HepG2 (cell line): ENCODE results near the gene EIF4EBP3. TPM values are rescaled to one million over a fixed set of nuclear protein-coding genes. Genes with fewer than 3 reads are reported as not detected.

Source experiments
- AGO1 ChIP-seq: fragments of 200-400 bp; formaldehyde crosslinking; IDR thresholded peaks from 2 replicates; pipeline ENCODE4 v1.6.1; 2017; ENCODE audit warnings: mild to moderate bottlenecking, low read depth, low read length, moderate library complexity; ENCODE audit not compliant: poor library complexity, severe bottlenecking
- ARHGAP35 ChIP-seq: sonication (generic); formaldehyde crosslinking; IDR thresholded peaks from 2 replicates; pipeline ENCODE4 v1.9.0; 2022; ENCODE audit warnings: mild to moderate bottlenecking, inconsistent platforms, moderate library complexity, missing genetic modification reagents, borderline replicate concordance
- ATF7-NPFF ChIP-seq: sonication (generic); formaldehyde crosslinking; IDR thresholded peaks from 2 replicates; pipeline ENCODE4 v1.8.1; 2023; ENCODE audit warnings: mild to moderate bottlenecking, low read depth, missing genetic modification reagents, moderate library complexity
- CHD2 ChIP-seq: IDR thresholded peaks from 2 replicates; pipeline ENCODE4 v1.6.1; 2011; ENCODE audit warnings: low read depth, low read length, improper control_type of control experiment
- HDAC1 ChIP-seq: sonication (generic); formaldehyde crosslinking; IDR thresholded peaks from 2 replicates; pipeline ENCODE4 v1.5.1; 2020; ENCODE audit warnings: mild to moderate bottlenecking, missing genetic modification reagents
- HMGA1 ChIP-seq: sonication (generic); formaldehyde crosslinking; conservative IDR thresholded peaks from 2 replicates; pipeline ENCODE4 v1.4.0; 2020; ENCODE audit warnings: missing genetic modification reagents
- POLR2G ChIP-seq: fragments of 200-400 bp; formaldehyde crosslinking; IDR thresholded peaks from 2 replicates; pipeline ENCODE4 v1.6.1; 2018; ENCODE audit warnings: mild to moderate bottlenecking, low read depth, low read length, moderate library complexity
- RFX3 ChIP-seq: IDR thresholded peaks from 2 replicates; pipeline ENCODE4 v1.6.1; 2016; ENCODE audit warnings: missing biosample characterization, missing genetic modification reagents
- SCMH1 ChIP-seq: sonication (generic); formaldehyde crosslinking; IDR thresholded peaks from 2 replicates; pipeline ENCODE4 v1.9.0; 2021; ENCODE audit warnings: missing genetic modification reagents, mild to moderate bottlenecking, borderline replicate concordance
- SIX1 ChIP-seq: sonication (generic); formaldehyde crosslinking; IDR thresholded peaks from 2 replicates; pipeline ENCODE4 v1.4.0; 2020; ENCODE audit warnings: missing genetic modification reagents, borderline replicate concordance
- SMYD3 ChIP-seq: sonication (generic); formaldehyde crosslinking; IDR thresholded peaks from 2 replicates; pipeline ENCODE4 v1.8.1; 2023; ENCODE audit warnings: mild to moderate bottlenecking, missing genetic modification reagents
- SRSF1 ChIP-seq: fragments of 200-400 bp; formaldehyde crosslinking; optimal IDR thresholded peaks from 2 replicates; pipeline ENCODE3; 2017; ENCODE audit warnings: mild to moderate bottlenecking, low read depth, low read length, moderate library complexity
- ZNF121 ChIP-seq: sonication (generic); formaldehyde crosslinking; IDR thresholded peaks from 2 replicates; pipeline ENCODE4 v1.5.0; 2020; ENCODE audit warnings: mild to moderate bottlenecking, missing genetic modification reagents
- ZNF235 ChIP-seq: sonication (generic); formaldehyde crosslinking; IDR thresholded peaks from 2 replicates; pipeline ENCODE4 v1.8.1; 2023; ENCODE audit warnings: mild to moderate bottlenecking, missing genetic modification reagents, borderline replicate concordance
- ZNF329 ChIP-seq: sonication (generic); formaldehyde crosslinking; IDR thresholded peaks from 2 replicates; pipeline ENCODE4 v1.9.0; 2021; ENCODE audit warnings: low read depth, mild to moderate bottlenecking, missing genetic modification reagents
- ZNF354B ChIP-seq: sonication (generic); formaldehyde crosslinking; IDR thresholded peaks from 2 replicates; pipeline ENCODE4 v1.8.0; 2022; ENCODE audit warnings: mild to moderate bottlenecking, missing genetic modification reagents
- ZNF446 ChIP-seq: sonication (generic); formaldehyde crosslinking; IDR thresholded peaks from 2 replicates; pipeline ENCODE4 v1.5.0; 2020; ENCODE audit warnings: mild to moderate bottlenecking, missing genetic modification reagents
- ZNF703 ChIP-seq: sonication (generic); formaldehyde crosslinking; IDR thresholded peaks from 2 replicates; pipeline ENCODE4 v1.5.1; 2020; ENCODE audit warnings: missing genetic modification reagents, mild to moderate bottlenecking, moderate library complexity, borderline replicate concordance
- ZNF747 ChIP-seq: sonication (generic); formaldehyde crosslinking; IDR thresholded peaks from 2 replicates; pipeline ENCODE4 v1.8.1; 2023; ENCODE audit warnings: missing genetic modification reagents, mild to moderate bottlenecking, borderline replicate concordance
- polyA plus RNA-seq, 8 experiments: library from polyadenylated mRNA; depleted of rRNA in 3 of 8; stranded (reverse) in 7 of 8; unstranded in 1 of 8; fragments of >200 nt; fragmentation: Illumina TruSeq in 4 of 8; extraction: Trizol in 4 of 8; gene quantifications; 2 replicates each; pipeline versions ENCODE4 v1.2.1 to v1.2.3, GENCODE V29; 2011 to 2016; ENCODE audit warnings: low read depth in 4 of 8, missing spikeins in 1 of 8, mixed read lengths in 1 of 8; ENCODE audit not compliant: insufficient read depth in 1 of 8
- total RNA-seq, 5 experiments: library from RNA; depleted of rRNA; stranded (reverse); fragments of >200 nt; fragmentation: Illumina TruSeq; extraction: Trizol; gene quantifications; 2 replicates each; pipeline ENCODE4 v1.2.3, GENCODE V29; 2016; ENCODE audit warnings: low read depth in 1 of 5
- TF ChIP-seq, protein P1 (sequence below): sonication (generic); formaldehyde crosslinking; IDR thresholded peaks from 2 replicates; pipeline ENCODE4 v1.4.0; 2020; ENCODE audit warnings: missing genetic modification reagents
- TF ChIP-seq, protein P2 (sequence below): IDR thresholded peaks from 2 replicates; pipeline ENCODE4 v1.6.1; 2018; ENCODE audit warnings: missing genetic modification reagents
- TF ChIP-seq, protein P3 (sequence below): IDR thresholded peaks from 2 replicates; pipeline ENCODE4 v1.4.0; 2020; ENCODE audit warnings: mild to moderate bottlenecking, missing genetic modification reagents
- TF ChIP-seq, protein P4 (sequence below): IDR thresholded peaks from 2 replicates; pipeline ENCODE4 v1.6.1; 2012; ENCODE audit warnings: inconsistent platforms

EIF4EBP3 gene
- total and polyA plus RNA-seq, 2 of the 13 experiments (the other 11 are each of a cell fraction or from before 2014, with no cell fraction given): 0.61 to 1.7 TPM

DNA sequence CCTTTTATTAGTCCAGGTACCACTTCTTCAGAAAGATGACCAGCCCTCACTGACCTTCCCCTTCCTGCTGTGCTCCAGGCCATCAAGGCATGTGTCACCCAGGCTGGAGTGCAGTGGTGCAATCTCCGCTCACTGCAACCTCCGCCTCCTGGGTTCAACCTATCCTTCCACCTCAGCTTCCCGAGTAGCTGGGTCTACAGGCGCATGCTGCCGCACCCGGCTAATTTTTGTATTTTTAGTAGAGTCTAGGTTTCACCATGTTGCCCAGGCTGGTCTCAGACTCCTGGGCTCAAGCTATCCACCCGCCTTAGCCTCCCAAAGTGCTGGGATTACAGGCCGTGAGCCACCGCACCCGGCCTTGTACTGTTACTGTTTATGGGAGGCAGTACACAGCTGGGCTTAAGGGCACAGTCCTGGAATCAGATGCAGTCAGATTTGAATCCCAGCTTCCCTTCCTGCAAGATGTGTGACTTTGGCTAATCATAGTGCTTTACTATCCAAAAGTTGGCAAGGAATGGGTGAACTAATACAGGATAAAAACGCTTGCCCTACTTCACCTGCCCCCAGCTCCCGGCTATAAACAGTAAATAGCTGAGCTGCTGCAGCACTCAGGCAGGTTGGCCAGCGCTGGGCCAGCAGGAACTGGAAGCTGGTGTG lies 483 bp upstream of the EIF4EBP3 start (continued):
- TF ChIP-seq ZNF446 (CRISPR knock-in tag) (no peak), ATF7-NPFF (no peak; the same call in 1 of the 2 replicates), POLR2G (peak; percentile 80), RFX3 (CRISPR knock-in tag) (no peak), ZNF121 (CRISPR knock-in tag) (no peak), ZNF703 (no peak), SCMH1 (CRISPR knock-in tag) (no peak), CHD2 (no peak), SRSF1 (no peak), ZNF354B (no peak), SIX1 (CRISPR knock-in tag) (no peak), ZNF329 (CRISPR knock-in tag) (no peak), HDAC1 (CRISPR knock-in tag) (no peak; the same call in 1 of the 2 replicates), HMGA1 (CRISPR knock-in tag) (no peak), ARHGAP35 (CRISPR knock-in tag) (no peak), ZNF235 (CRISPR knock-in tag) (no peak), ZNF747 (no peak), AGO1 (no peak), SMYD3 (CRISPR knock-in tag) (no peak)
- TF ChIP-seq, protein P1, sequence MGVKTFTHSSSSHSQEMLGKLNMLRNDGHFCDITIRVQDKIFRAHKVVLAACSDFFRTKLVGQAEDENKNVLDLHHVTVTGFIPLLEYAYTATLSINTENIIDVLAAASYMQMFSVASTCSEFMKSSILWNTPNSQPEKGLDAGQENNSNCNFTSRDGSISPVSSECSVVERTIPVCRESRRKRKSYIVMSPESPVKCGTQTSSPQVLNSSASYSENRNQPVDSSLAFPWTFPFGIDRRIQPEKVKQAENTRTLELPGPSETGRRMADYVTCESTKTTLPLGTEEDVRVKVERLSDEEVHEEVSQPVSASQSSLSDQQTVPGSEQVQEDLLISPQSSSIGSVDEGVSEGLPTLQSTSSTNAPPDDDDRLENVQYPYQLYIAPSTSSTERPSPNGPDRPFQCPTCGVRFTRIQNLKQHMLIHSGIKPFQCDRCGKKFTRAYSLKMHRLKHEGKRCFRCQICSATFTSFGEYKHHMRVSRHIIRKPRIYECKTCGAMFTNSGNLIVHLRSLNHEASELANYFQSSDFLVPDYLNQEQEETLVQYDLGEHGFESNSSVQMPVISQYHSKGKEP (CRISPR knock-in tag): no peak
- TF ChIP-seq, protein P2, sequence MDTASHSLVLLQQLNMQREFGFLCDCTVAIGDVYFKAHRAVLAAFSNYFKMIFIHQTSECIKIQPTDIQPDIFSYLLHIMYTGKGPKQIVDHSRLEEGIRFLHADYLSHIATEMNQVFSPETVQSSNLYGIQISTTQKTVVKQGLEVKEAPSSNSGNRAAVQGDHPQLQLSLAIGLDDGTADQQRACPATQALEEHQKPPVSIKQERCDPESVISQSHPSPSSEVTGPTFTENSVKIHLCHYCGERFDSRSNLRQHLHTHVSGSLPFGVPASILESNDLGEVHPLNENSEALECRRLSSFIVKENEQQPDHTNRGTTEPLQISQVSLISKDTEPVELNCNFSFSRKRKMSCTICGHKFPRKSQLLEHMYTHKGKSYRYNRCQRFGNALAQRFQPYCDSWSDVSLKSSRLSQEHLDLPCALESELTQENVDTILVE: no peak
- TF ChIP-seq, protein P3, sequence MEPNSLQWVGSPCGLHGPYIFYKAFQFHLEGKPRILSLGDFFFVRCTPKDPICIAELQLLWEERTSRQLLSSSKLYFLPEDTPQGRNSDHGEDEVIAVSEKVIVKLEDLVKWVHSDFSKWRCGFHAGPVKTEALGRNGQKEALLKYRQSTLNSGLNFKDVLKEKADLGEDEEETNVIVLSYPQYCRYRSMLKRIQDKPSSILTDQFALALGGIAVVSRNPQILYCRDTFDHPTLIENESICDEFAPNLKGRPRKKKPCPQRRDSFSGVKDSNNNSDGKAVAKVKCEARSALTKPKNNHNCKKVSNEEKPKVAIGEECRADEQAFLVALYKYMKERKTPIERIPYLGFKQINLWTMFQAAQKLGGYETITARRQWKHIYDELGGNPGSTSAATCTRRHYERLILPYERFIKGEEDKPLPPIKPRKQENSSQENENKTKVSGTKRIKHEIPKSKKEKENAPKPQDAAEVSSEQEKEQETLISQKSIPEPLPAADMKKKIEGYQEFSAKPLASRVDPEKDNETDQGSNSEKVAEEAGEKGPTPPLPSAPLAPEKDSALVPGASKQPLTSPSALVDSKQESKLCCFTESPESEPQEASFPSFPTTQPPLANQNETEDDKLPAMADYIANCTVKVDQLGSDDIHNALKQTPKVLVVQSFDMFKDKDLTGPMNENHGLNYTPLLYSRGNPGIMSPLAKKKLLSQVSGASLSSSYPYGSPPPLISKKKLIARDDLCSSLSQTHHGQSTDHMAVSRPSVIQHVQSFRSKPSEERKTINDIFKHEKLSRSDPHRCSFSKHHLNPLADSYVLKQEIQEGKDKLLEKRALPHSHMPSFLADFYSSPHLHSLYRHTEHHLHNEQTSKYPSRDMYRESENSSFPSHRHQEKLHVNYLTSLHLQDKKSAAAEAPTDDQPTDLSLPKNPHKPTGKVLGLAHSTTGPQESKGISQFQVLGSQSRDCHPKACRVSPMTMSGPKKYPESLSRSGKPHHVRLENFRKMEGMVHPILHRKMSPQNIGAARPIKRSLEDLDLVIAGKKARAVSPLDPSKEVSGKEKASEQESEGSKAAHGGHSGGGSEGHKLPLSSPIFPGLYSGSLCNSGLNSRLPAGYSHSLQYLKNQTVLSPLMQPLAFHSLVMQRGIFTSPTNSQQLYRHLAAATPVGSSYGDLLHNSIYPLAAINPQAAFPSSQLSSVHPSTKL (CRISPR knock-in tag): no peak; the same call in 1 of the 2 replicates
- TF ChIP-seq, protein P4, sequence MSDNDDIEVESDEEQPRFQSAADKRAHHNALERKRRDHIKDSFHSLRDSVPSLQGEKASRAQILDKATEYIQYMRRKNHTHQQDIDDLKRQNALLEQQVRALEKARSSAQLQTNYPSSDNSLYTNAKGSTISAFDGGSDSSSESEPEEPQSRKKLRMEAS: peak; percentile 23; the same call in 1 of the 2 replicates
